ENCODE results near the gene FAM184A. TPM values are rescaled to one million over a fixed set of nuclear protein-coding genes. Genes with fewer than 3 reads are reported as not detected.

Gene FAM184A
- total and polyA plus RNA-seq, 7 donors = 0.60 to 8.7 (median 3.9) TPM

- H3K36me3 ChIP-seq = no peaks in the 10 kb centered on the region
- H3K27ac ChIP-seq = no peak overlapping the region
- H3K27me3 ChIP-seq = no peaks in the 10 kb centered on the region
- WGBS, 2 donors = 94 to 95% methylated on average over 4 of the region's 4 CpGs
- intact Hi-C loops (cut with DNase I) = loop anchor here (5.0 kb wide), 1 partner anchor 221 kb away; the partner anchor contains the start of gene MAN1A1
- TF ChIP-seq CTCF (IDR thresholded peaks at IDR 0.05) (no peak), EP300 (IDR thresholded peaks at IDR 0.05) (no peak), POLR2A (IDR thresholded peaks at IDR 0.05) (no peak), POLR2AphosphoS5 (IDR thresholded peaks at IDR 0.05) (no peak)
- no peaks in the 10 kb centered on the region for H3K9me3 ChIP-seq
- no peak for DNase-seq
- no peak overlapping the region for H3K4me3 ChIP-seq
- peaks cover 0 to 14% (median 8%) of the 10 kb centered on the region in 4 donors for H3K4me1 ChIP-seq
Observed at GRCh38 chr6:119126140-119126539, 47.7 kb upstream of the FAM184A start.

- Histone ChIP-seq H3K27me3 (no peaks in the 10 kb centered on the region), H3K4me3 (no peak overlapping the region), H3K9me3 (no peaks in the 10 kb centered on the region), H3K36me3 (no peaks in the 10 kb centered on the region), H3K4me1 (peaks cover 0 to 14% (median 8%) of the 10 kb centered on the region in 4 donors), H3K27ac (no peak overlapping the region)
- intact Hi-C loops (cut with DNase I) = loop anchor here (5.0 kb wide), 1 partner anchor 222 kb away; the partner anchor contains the start of gene MAN1A1
- WGBS, 2 donors = 82 to 86% methylated on average over 2 of the region's 2 CpGs
- DNase-seq = no peak
- TF ChIP-seq EP300 (IDR thresholded peaks at IDR 0.05) (no peak), CTCF (IDR thresholded peaks at IDR 0.05) (no peak), POLR2AphosphoS5 (IDR thresholded peaks at IDR 0.05) (no peak), POLR2A (IDR thresholded peaks at IDR 0.05) (no peak)
Observed at GRCh38 chr6:119125576-119125975, 47.1 kb upstream of the FAM184A start.

- Histone ChIP-seq H3K36me3 (no peaks in the 10 kb centered on the region), H3K9me3 (no peaks in the 10 kb centered on the region), H3K27ac (no peak overlapping the region), H3K27me3 (no peaks in the 10 kb centered on the region), H3K4me3 (no peak overlapping the region), H3K4me1 (peaks cover 0 to 3% (median 2%) of the 10 kb centered on the region in 4 donors)
- TF ChIP-seq EP300 (IDR thresholded peaks at IDR 0.05) = no peak
- TF ChIP-seq POLR2AphosphoS5 (IDR thresholded peaks at IDR 0.05) = no peak
- TF ChIP-seq CTCF (IDR thresholded peaks at IDR 0.05) = no peak
- TF ChIP-seq POLR2A (IDR thresholded peaks at IDR 0.05) = no peak
- no peak for DNase-seq
- WGBS, 2 donors = 3 to 45% methylated on average over 1 of the region's 1 CpG
- intact Hi-C loops (cut with DNase I) = no loop called here
Observed at GRCh38 chr6:119124079-119124824, 45.8 kb upstream of the FAM184A start.

GRCh38 chr6:119122336-119122735 lies 43.9 kb upstream of the FAM184A start:
- no peak for TF ChIP-seq POLR2AphosphoS5 (IDR thresholded peaks at IDR 0.05)
- no peak for TF ChIP-seq POLR2A (IDR thresholded peaks at IDR 0.05)
- TF ChIP-seq EP300 (IDR thresholded peaks at IDR 0.05) = no peak
- TF ChIP-seq CTCF (IDR thresholded peaks at IDR 0.05) = no peak
- H3K4me1 ChIP-seq = no peaks in the 10 kb centered on the region
- intact Hi-C loops (cut with DNase I) = no loop called here

More at GRCh38 chr6:119122336-119122735, 43.9 kb upstream of the FAM184A start:
- H3K27me3 ChIP-seq = no peaks in the 10 kb centered on the region
- WGBS, 2 donors = 67 to 82% methylated on average over 4 of the region's 4 CpGs
- no peak for DNase-seq
- H3K36me3 ChIP-seq = no peaks in the 10 kb centered on the region
- no peak overlapping the region for H3K4me3 ChIP-seq
- H3K27ac ChIP-seq = no peak overlapping the region
- H3K9me3 ChIP-seq = no peaks in the 10 kb centered on the region
